GM19328 (cell line): Measurements from ENCODE around the gene UNC79.

Experiments used
- ATAC-seq: cut with Tn5 transposase; IDR thresholded peaks from one replicate; pipeline ENCODE4 v1.9.1; 2021; ENCODE audit warnings: mild to moderate bottlenecking, moderate library complexity; ENCODE audit not compliant: unreplicated experiment

The UNC79 gene

DNA sequence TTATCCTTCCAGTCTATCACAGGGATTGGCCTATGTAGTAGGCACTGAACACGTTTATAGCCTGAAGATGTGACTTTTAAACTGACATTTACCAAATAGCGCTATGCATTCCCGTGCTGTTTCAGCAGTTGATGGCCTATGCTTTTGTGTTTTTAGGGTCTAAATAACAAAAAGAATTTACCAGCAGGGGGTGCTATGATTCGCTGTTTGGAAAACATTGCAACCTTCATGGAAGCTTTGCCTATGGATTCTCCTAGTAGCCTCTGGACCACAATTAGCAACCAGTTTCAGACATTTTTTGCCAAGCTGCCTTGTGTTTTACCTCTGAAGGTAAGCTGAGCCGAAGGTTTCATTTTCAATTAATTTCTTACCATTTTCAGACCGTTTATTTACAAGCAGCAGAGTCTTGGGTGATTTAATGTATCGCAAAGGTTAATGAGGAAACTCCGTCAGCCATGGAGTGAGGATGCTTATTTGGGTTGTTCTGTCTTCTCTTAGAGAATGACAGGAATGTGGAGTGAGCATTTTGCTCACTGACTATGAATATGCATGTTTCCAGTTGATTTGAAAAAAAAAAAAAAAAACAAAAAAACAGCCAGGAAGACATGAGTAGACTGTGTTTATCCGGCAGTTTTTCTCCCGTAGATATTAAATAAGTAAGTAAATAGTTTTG lies 224.5 kb downstream of the UNC79 start:
- ATAC-seq = no peak

DNA sequence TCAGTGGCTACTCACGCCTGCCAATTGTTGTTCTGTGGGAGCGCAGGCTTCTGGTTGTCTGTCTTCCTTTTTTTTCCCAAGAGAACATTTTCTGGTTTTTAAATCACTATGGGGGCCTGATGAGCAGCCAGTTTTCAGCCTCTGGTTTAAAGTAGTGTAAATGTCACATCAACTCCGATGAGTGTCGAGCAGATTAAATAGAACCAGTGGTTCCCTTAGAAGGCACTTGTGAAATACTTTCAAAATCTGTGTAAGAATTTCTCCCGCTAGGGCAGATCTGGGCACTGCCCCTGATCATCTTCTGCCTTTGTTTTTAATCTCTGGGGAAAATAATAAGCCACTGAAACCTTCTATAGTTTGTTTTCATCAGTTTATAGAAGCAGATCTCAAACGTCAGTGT lies 227.1 kb downstream of the UNC79 start:
- ATAC-seq = no peak

DNA sequence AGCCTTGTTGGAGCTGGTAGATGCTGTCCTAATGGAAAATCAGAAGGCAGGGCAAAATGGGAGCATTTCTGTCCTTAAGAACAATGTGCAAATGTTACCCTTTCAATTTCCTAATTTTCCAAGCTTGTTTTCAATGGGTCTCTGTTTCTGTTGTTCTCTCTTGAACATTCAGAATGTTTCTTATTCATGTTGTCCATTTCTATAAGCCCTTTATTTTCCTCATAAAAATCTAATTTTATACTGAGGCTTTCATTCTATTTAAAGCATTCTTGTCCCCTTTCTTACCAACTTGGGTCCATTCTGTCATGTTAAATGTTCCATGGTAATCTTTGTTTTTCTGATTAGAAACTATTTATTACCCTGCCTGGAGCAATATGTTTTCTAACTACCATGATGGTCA lies 232.6 kb downstream of the UNC79 start:
- no peak for ATAC-seq

GRCh38 chr14:93665169-93665568 lies 234.4 kb downstream of the UNC79 start:
- ATAC-seq = no peak

DNA sequence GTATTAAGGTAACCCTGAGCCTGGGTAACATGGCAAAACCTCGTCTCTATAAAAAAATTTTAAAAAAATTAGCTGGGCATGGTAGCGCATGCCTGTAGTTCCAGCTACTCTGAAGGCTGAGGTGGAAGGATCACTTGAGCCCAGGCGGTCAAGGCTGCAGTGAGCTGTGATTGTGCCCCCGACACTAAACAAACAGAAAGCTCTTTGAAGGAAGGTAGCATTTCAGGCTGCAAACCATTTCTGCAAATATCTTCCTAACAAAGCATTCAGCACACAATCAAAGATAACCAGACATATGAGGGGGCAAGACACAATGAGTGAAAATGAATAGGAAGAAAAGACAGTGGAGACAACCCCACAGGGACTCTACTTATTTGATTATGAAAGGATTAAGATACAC lies 238.9 kb downstream of the UNC79 start:
- ATAC-seq = no peak

DNA sequence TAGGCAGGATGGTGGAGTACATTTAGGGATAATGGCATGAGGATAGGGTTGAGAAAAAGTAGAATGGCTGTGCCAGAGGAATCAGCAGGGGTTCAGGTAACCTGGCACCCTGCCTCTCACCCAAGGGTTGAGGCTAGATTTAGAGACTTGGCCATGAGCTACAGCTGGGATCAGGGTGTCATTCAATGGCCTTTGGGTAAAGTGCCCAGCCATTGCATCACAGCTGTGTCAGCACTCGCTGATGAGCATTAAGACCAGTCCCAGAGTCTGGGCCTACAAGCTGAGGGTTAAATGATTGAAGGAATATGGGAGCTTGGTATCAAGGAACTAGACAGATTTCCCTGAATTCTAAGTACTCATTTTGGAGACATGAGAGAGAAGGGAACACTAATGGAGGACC lies 243.6 kb downstream of the UNC79 start:
- ATAC-seq = no peak

GRCh38 chr14:93675651-93676050 lies 244.9 kb downstream of the UNC79 start:
- no peak for ATAC-seq

GRCh38 chr14:93676416-93676958 lies 245.7 kb downstream of the UNC79 start:
- no peak for ATAC-seq

DNA sequence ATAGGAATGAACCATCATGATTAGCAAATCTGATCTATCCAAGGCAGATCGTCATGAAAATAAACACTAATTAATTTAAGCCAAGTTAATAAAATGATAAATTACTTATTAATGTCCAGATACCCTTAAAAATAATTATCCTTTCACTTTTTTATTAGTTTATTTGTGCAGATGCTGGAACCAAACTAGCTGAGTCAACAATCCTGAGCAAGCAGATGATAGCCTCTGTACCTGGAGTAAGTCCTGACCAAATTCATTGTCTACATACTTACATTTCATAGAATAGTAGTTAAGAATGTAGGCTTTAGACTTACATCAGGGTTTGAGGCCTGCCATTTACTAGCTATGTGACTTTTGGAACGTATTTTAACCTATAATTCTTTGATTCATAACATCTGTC lies 251.7 kb downstream of the UNC79 start:
- no peak for ATAC-seq

- no peak for ATAC-seq
These were observed 252.5 kb downstream of the UNC79 start for GRCh38 chr14:93683226-93683625.

DNA sequence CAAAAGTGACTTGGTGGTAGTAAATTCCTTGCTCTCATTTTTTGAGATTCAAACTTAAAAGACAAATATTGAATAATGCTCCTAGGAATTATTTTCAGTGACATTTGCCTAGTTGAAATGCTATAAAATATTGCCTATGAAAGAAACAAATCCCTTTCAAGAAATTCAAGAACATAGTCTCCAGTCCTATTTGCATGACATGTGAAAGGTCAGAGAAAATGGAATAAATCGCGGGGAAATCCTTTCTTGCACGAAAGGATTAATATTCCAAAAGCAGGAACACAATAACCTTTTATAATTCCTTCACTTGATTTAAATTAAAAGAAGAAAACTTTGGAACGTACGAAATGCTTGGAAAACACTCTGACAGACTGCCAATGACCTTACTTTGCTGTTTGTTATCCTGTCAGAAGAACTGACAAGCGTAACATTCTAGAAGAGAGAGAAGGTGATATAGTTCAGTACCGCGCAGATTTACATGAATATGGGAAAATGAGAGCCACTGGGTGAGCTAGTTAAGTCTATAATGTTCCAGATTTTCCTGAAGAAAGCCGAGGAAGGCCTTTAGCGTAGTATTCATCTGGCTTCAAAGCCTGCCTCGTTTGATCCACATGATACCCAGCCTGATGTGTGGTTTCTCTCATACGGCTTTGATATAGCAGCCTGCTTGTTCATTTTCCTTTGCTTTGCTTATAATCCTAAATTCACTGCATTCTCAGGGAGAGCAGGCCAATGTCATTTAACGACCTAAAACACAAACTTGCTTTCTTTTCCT lies 254.6 kb downstream of the UNC79 start:
- ATAC-seq = no peak

GRCh38 chr14:93686268-93686667 lies 255.5 kb downstream of the UNC79 start:
- ATAC-seq = no peak

DNA sequence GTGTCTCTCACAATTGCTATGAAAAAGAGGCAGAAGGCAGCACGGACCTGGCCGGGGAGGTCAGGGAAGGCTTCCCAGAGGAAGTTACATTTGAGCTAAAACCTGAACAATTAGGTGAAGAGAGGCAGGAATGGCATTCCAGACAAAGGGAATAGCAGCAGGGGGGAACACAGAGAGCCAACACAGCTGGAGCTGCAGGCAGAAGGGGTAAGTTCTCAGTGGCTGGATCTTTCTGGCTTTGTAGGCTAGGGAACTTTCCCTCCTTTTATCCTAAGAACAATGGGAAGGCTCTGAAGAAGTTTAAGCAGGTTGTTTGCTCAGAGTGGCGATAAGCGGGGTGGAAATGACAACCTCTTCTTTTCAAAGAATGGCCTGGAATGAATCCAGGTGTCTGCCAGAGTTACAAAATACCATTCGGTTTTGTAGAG lies 257.5 kb downstream of the UNC79 start:
- ATAC-seq = no peak

- no peak for ATAC-seq
These were observed 258.1 kb downstream of the UNC79 start for GRCh38 chr14:93688820-93689219.

GRCh38 chr14:93690146-93690545 lies 259.4 kb downstream of the UNC79 start:
- no peak for ATAC-seq

GRCh38 chr14:93691042-93691780 lies 260.5 kb downstream of the UNC79 start:
- no peak for ATAC-seq

DNA sequence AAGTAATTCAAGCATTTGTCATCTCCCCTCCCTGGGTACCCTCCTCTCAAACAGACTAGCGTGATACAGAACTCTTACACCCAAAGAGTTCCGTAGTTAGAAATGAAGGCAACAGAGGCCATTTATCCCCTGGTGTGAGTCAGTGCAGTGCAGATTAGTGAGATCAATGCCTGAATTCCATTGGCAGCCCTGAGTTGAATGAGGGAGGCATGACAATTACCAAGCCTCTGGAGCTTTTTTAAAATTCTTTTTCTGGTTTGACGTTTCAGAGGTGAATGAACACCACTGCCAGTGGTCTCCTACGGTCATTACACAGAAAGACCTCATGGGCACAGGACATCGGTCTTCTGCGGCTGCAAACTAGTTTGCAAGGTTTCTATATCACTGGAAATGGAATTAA lies 263.2 kb downstream of the UNC79 start:
- ATAC-seq = no peak

GRCh38 chr14:93700928-93701327 lies 270.2 kb downstream of the UNC79 start:
- ATAC-seq = no peak

DNA sequence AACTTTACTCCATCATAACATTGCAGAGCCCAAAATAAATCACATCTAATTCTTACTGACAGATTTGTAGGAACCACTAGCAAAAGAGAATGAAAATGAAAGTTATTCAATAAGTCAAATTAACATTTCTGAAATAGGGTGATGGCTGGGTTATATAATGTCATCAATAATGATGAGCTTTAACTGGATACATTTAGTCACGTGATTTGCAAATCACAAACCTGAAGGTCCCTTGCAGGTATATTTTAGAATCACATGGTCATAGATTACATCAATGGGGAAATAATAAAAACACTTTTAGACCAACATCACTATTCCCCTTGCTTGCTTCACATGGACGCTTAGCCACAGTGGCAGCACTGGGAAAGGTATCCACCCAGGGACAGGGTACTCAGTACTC lies 270.8 kb downstream of the UNC79 start:
- no peak for ATAC-seq

GRCh38 chr14:93702946-93703345 lies 272.2 kb downstream of the UNC79 start:
- ATAC-seq = no peak

DNA sequence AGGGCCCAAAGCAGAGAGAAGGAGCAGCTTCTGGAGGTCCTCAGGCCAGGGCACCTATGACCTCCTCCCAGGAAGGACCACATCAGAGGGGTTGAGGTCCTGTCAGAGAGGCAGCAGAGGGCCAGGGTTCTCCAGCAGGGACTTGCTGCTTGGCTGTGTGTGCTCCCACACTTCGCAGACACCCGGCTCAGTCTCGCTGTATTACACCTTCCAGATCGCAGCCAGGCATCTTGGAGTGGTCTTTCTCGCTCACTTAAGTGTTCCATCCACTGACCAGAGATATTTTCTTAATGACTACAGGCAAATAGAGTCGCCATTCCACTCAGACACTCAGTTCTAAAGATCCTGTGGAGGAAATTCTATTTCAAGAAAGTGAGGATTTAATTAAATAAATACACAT lies 273.2 kb downstream of the UNC79 start:
- no peak for ATAC-seq
